Mesenchymal stem cell (in vitro differentiated cells and primary cell): ENCODE data around the gene OVCA2. TPM values are rescaled to one million over a fixed set of nuclear protein-coding genes. Genes with fewer than 3 reads are reported as not detected.

ENCODE experiments used
- DNase-seq: peaks from one replicate; pipeline ENCODE4 v3.0.0-alpha.2; 2013
- H2AFZ ChIP-seq: one replicate; pipeline ENCODE4 v1.6.1; 2013; ENCODE audit warnings: low read depth, mild to moderate bottlenecking, control low read depth, inconsistent platforms, low read length, moderate library complexity
- H2AK5ac ChIP-seq: 2 replicates; pipeline ENCODE4 v1.6.1; 2013; ENCODE audit warnings: low read length, moderate library complexity, mild to moderate bottlenecking, inconsistent platforms; ENCODE audit not compliant: severe bottlenecking
- H2BK120ac ChIP-seq: one replicate; pipeline ENCODE4 v1.6.1; 2013; ENCODE audit warnings: low read depth, mild to moderate bottlenecking, inconsistent platforms, low read length, moderate library complexity
- H2BK12ac ChIP-seq, 2 experiments: one replicate each; pipeline ENCODE4 v1.6.1; 2013; ENCODE audit warnings: inconsistent platforms in 2 of 2, low read length in 2 of 2, mild to moderate bottlenecking in 2 of 2, moderate library complexity in 2 of 2, control low read depth in 1 of 2
- H2BK15ac ChIP-seq: one replicate; pipeline ENCODE4 v1.6.1; 2013; ENCODE audit warnings: mild to moderate bottlenecking, low read depth, inconsistent platforms; ENCODE audit not compliant: poor library complexity, severe bottlenecking
- H2BK5ac ChIP-seq: 2 replicates; pipeline ENCODE4 v1.6.1; 2013; ENCODE audit warnings: low read depth, mild to moderate bottlenecking, low read length, control low read depth, inconsistent platforms; ENCODE audit not compliant: poor library complexity, severe bottlenecking
- H3K14ac ChIP-seq, 2 experiments: one replicate each; pipeline ENCODE4 v1.6.1; 2013; ENCODE audit warnings: inconsistent platforms in 2 of 2, low read length in 2 of 2, control low read depth in 1 of 2, mild to moderate bottlenecking in 1 of 2, moderate library complexity in 1 of 2
- H3K18ac ChIP-seq, 2 experiments: one replicate each; pipeline ENCODE4 v1.6.1; 2013; ENCODE audit warnings: inconsistent platforms in 2 of 2, low read length in 2 of 2, control low read depth in 1 of 2, low read depth in 1 of 2, mild to moderate bottlenecking in 1 of 2
- H3K23ac ChIP-seq, 2 experiments: one replicate each; pipeline ENCODE4 v1.6.1; 2013; ENCODE audit warnings: inconsistent platforms in 2 of 2, low read length in 2 of 2, mild to moderate bottlenecking in 2 of 2, moderate library complexity in 2 of 2, control low read depth in 1 of 2
- H3K27ac ChIP-seq: 2 replicates; pipeline ENCODE4 v1.5.1; 2013; ENCODE audit warnings: mild to moderate bottlenecking, moderate library complexity, low read length, control low read depth, inconsistent platforms; ENCODE audit not compliant: poor library complexity, severe bottlenecking
- H3K27me3 ChIP-seq, 2 experiments: 2 replicates each; pipeline versions ENCODE4 v1.6.1 to v1.7.0; 2013; ENCODE audit warnings: low read length in 2 of 2, mild to moderate bottlenecking in 2 of 2, moderate library complexity in 2 of 2, control low read depth in 1 of 2, inconsistent platforms in 1 of 2; ENCODE audit not compliant: control insufficient read depth in 1 of 2, insufficient read depth in 1 of 2
- H3K36me3 ChIP-seq, 2 experiments: 2 replicates each; pipeline versions ENCODE4 v1.6.1 to v1.7.0; 2013; ENCODE audit warnings: low read length in 2 of 2, control low read depth in 1 of 2, inconsistent platforms in 1 of 2, low read depth in 1 of 2, mild to moderate bottlenecking in 1 of 2; ENCODE audit not compliant: insufficient read depth in 2 of 2, control insufficient read depth in 1 of 2
- H3K4ac ChIP-seq, 2 experiments: one replicate each; pipeline ENCODE4 v1.6.1; 2013; ENCODE audit warnings: inconsistent platforms in 2 of 2, low read length in 2 of 2, mild to moderate bottlenecking in 2 of 2, moderate library complexity in 2 of 2, control low read depth in 1 of 2, low read depth in 1 of 2
- H3K4me1 ChIP-seq: 2 replicates; pipeline ENCODE4 v1.6.1; 2013; ENCODE audit warnings: low read depth, low read length, control low read depth; ENCODE audit not compliant: control insufficient read depth, insufficient read depth
- H3K4me2 ChIP-seq: 2 replicates; pipeline ENCODE4 v1.6.1; 2013; ENCODE audit warnings: low read length, mild to moderate bottlenecking, inconsistent platforms; ENCODE audit not compliant: poor library complexity, severe bottlenecking
- H3K4me3 ChIP-seq, 2 experiments: 2 replicates each; pipeline versions ENCODE4 v1.5.1 to v1.7.0; 2013; ENCODE audit warnings: low read length in 2 of 2, mild to moderate bottlenecking in 2 of 2, control low read depth in 1 of 2, low read depth in 1 of 2; ENCODE audit not compliant: insufficient read depth in 1 of 2
- H3K79me1 ChIP-seq: replicated peaks from 2 replicates; pipeline ENCODE4 v1.6.1; 2013; ENCODE audit warnings: mild to moderate bottlenecking, control low read depth, low read length, inconsistent platforms; ENCODE audit not compliant: poor library complexity, severe bottlenecking
- H3K9ac ChIP-seq: 2 replicates; pipeline ENCODE4 v1.7.0; 2013; ENCODE audit warnings: mild to moderate bottlenecking, low read length, moderate library complexity
- H3K9me3 ChIP-seq: 2 replicates; pipeline ENCODE4 v1.7.0; 2013; ENCODE audit warnings: mild to moderate bottlenecking, low read length; ENCODE audit not compliant: control insufficient read depth
- H4K8ac ChIP-seq: one replicate; pipeline ENCODE4 v1.6.1; 2013; ENCODE audit warnings: inconsistent platforms, mild to moderate bottlenecking, low read length, moderate library complexity
- H4K91ac ChIP-seq: one replicate; pipeline ENCODE4 v1.6.1; 2013; ENCODE audit warnings: mild to moderate bottlenecking, low read length, inconsistent platforms
- WGBS: methylation state at CpG from one replicate; pipeline ENCODE4 v1.1.7; 2013; ENCODE audit warnings: mixed read lengths; 5-methylcytosine and 5-hydroxymethylcytosine counted together
- small RNA-seq: library from polyadenylated mRNA; stranded (forward); fragments of <200 nt; extraction: miRNeasy Mini kit (QIAGEN cat#:217004); gene quantifications from one replicate; pipeline ENCODE3, GENCODE V24; 2013; ENCODE audit warnings: low read depth

OVCA2 gene

DNA sequence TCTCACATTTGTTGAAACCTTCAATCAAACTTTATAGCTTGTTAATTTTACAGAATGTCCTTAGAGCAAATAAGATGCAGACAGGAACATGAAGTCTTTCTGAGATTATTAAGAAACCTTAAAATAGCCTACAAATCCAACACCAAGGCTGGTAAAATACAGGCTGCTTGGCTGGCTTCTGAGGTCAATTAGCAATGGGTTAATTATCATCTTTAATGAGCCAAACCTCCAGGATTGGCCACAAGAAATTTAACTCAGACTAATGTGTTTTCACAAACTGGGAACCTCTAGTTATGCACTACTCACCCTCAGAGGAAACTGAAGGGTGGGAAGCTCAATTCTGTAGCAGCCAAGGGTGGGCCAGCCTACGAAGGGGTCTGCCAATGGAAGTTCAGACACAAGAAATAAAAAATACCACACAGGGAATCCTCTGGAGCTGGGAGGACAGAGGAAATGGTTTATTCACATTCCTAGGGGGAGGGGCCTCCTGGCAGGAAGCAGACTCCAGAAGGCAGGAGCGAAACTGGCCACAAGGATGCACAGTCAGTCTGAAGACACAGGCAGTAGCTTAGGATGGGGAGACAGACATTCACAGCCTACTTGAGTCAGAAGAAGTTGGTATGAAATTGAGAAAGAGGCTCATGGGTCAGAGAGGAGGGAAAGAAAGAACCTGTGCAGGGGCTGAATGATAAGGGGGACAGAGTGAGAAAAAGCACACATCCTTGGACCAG, 49.1 kb downstream of the OVCA2 start:
- peaks cover 15 to 28% of the 10 kb centered on the region in 2 experiments for H3K36me3 ChIP-seq
- no peak overlapping the region for H3K4me2 ChIP-seq
- no peak overlapping the region for H2AFZ ChIP-seq
- H2AK5ac ChIP-seq, result peak overlapping the region; percentile 79
- peak overlapping the region in 1 of 2 experiments; percentile 34 for H3K18ac ChIP-seq
- no peak overlapping the region for H3K23ac ChIP-seq
- 0% methylated on average over 2 of the region's 2 CpGs for WGBS
- H3K4ac ChIP-seq, result peak overlapping the region; percentile 53 to 63
- H4K91ac ChIP-seq, result no peak overlapping the region
- no peaks in the 10 kb centered on the region for H3K9me3 ChIP-seq
- H3K9ac ChIP-seq, result peak overlapping the region; percentile 91
- no peak overlapping the region for H3K14ac ChIP-seq
- H2BK15ac ChIP-seq, result no peak overlapping the region
- H2BK12ac ChIP-seq, result peak overlapping the region in 1 of 2 experiments; percentile 63
- H3K4me3 ChIP-seq, result peak overlapping the region in 1 of 2 experiments; percentile 79
- peak; percentile 97 for DNase-seq
- H3K27me3 ChIP-seq, result no peaks in the 10 kb centered on the region
- no peak overlapping the region for H4K8ac ChIP-seq
- H3K4me1 ChIP-seq, result peaks cover 33% of the 10 kb centered on the region
- no peak overlapping the region for H2BK5ac ChIP-seq
- peaks cover 30% of the 10 kb centered on the region for H3K79me1 ChIP-seq
- peak overlapping the region; percentile 83 for H3K27ac ChIP-seq
- H2BK120ac ChIP-seq, result no peak overlapping the region

- Histone ChIP-seq H3K27ac (no peak overlapping the region), H2BK15ac (peak overlapping the region; percentile 70), H3K79me1 (peaks cover 31% of the 10 kb centered on the region), H3K4me2 (no peak overlapping the region), H3K36me3 (peaks cover 11 to 17% of the 10 kb centered on the region in 2 experiments), H3K27me3 (no peaks in the 10 kb centered on the region), H3K4me3 (no peak overlapping the region), H4K91ac (peak overlapping the region; percentile 9), H2BK5ac (no peak overlapping the region), H4K8ac (peak overlapping the region; percentile 35), H2AK5ac (peak overlapping the region; percentile 84), H3K18ac (peak overlapping the region; percentile 8 to 80), H2BK12ac (peak overlapping the region; percentile 42 to 68), H3K23ac (peak overlapping the region in 1 of 2 experiments; percentile 46), H3K9me3 (no peaks in the 10 kb centered on the region), H3K4me1 (peaks cover 29% of the 10 kb centered on the region), H2AFZ (no peak overlapping the region), H3K4ac (peak overlapping the region; percentile 5 to 62), H2BK120ac (no peak overlapping the region), H3K9ac (no peak overlapping the region), H3K14ac (no peak overlapping the region)
- 96% methylated on average over 4 of the region's 4 CpGs for WGBS
- DNase-seq, result no peak
These were observed 50.4 kb downstream of the OVCA2 start for GRCh38 chr17:2092253-2092652.

Small RNA genes lying within 50 kb of the gene (small RNA-seq; reads per million reads assigned to genes)
- gene AC090617.9 (not detected), gene MIR132 (364 reads per million, percentile 95 among the genes with 10 or more reads in this experiment), gene MIR212 (80.8 reads per million, percentile 92 among the genes with 10 or more reads in this experiment), gene OVCA2 (not detected)
